GM12878 (cell line): ENCODE results near the gene SCTR. TPM values are rescaled to one million over a fixed set of nuclear protein-coding genes. Genes with fewer than 3 reads are reported as not detected.

Experiments used
- ATAC-seq: fragments of 200-7000 bp; cut with Tn5 transposase; 3 replicates; pipeline ENCODE4 v1.9.1; 2020; ENCODE audit warnings: mild to moderate bottlenecking, moderate library complexity
- BruUV-seq: library from RNA; stranded (reverse); fragments of 400-500 nt; replicated peaks from 2 replicates; lab custom pipeline; 2021; lab: Mats Ljungman, UMichigan
- CTCF ChIA-PET: fragments of 300-600 bp; sonication (Branson Sonifier 250); formaldehyde crosslinking; extraction: SDS; loops from one replicate; lab custom pipeline; 2021; ENCODE audit warnings: inconsistent platforms; lab: Yijun Ruan, JAX
- POLR2A ChIA-PET: fragments of 350-600 bp; formaldehyde crosslinking; extraction: SDS; loops from one replicate; lab custom pipeline; 2021; ENCODE audit warnings: inconsistent platforms; lab: Charles Lee
- RAD21 ChIA-PET: fragments of 300-600 bp; sonication (Branson Sonifier 250); formaldehyde crosslinking; loops from one replicate; lab custom pipeline; 2023; ENCODE audit warnings: antibody characterized with exemption; ENCODE audit not compliant: unreplicated experiment; lab: Charles Lee
- SMC1A ChIA-PET: fragments of 300-600 bp; sonication (Branson Sonifier 250); formaldehyde crosslinking; loops from one replicate; lab custom pipeline; 2023; ENCODE audit not compliant: unreplicated experiment, uncharacterized antibody; lab: Charles Lee
- DNase-seq: peaks from one replicate; pipeline ENCODE4 v3.0.0-alpha.2; 2011; ENCODE audit warnings: low read depth, low spot score
- FAIRE-seq: peaks from 3 replicates; lab custom pipeline; 2011; peaks lifted over from hg19 to GRCh38; lab: Jason Lieb, UNC
- H2AFZ ChIP-seq: 2 replicates; pipeline ENCODE4 v1.6.0; 2011; ENCODE audit warnings: low read depth, low read length, control low read depth; ENCODE audit not compliant: control insufficient read depth
- H3K27ac ChIP-seq: 2 replicates; pipeline ENCODE4 v1.5.1; 2011; ENCODE audit warnings: control low read depth; ENCODE audit not compliant: control insufficient read depth, insufficient read depth
- H3K27me3 ChIP-seq, 2 experiments: replicated peaks in 1 of 2; 2 replicates each; pipeline versions ENCODE4 v1.6.0 to v1.6.1; 2011; ENCODE audit warnings: low read length in 1 of 2; ENCODE audit not compliant: control insufficient read depth in 2 of 2, insufficient read depth in 2 of 2
- H3K36me3 ChIP-seq, 2 experiments: 2 replicates each; pipeline ENCODE4 v1.5.1; 2011; ENCODE audit warnings: low read length in 1 of 2; ENCODE audit not compliant: control insufficient read depth in 2 of 2, insufficient read depth in 2 of 2
- H3K4me1 ChIP-seq: 2 replicates; pipeline ENCODE4 v1.6.1; 2011; ENCODE audit warnings: mild to moderate bottlenecking, low read length, moderate library complexity, mixed read lengths; ENCODE audit not compliant: control insufficient read depth, insufficient read depth
- H3K4me2 ChIP-seq: 2 replicates; pipeline ENCODE4 v1.6.0; 2011; ENCODE audit warnings: control low read depth; ENCODE audit not compliant: control insufficient read depth, insufficient read depth
- H3K4me3 ChIP-seq: fragments of 200-600 bp; sonication (generic); 2 replicates; pipeline ENCODE4 v1.5.1; 2016
- H3K79me2 ChIP-seq: 2 replicates; pipeline ENCODE4 v1.6.0; 2011; ENCODE audit warnings: low read length; ENCODE audit not compliant: control insufficient read depth, insufficient read depth
- H3K9ac ChIP-seq: 2 replicates; pipeline ENCODE4 v1.8.0; 2011; ENCODE audit warnings: low read length, control low read depth, mixed read lengths; ENCODE audit not compliant: control insufficient read depth, insufficient read depth
- H3K9me3 ChIP-seq: replicated peaks from 3 replicates; pipeline ENCODE4 v1.5.1; 2011; ENCODE audit warnings: mild to moderate bottlenecking, low read length; ENCODE audit not compliant: control insufficient read depth, insufficient read depth
- H4K20me1 ChIP-seq: 2 replicates; pipeline ENCODE4 v1.6.0; 2011; ENCODE audit not compliant: control insufficient read depth, insufficient read depth
- BHLHE40 ChIP-seq, 2 experiments: fragments of 450-650 bp in 1 of 2; IDR thresholded peaks; 2 replicates each; pipeline ENCODE4 v1.6.1; 2011 to 2017; ENCODE audit warnings: low read depth in 2 of 2, borderline replicate concordance in 1 of 2, improper control_type of control experiment in 1 of 2, low read length in 1 of 2, mild to moderate bottlenecking in 1 of 2
- CBFB ChIP-seq: IDR thresholded peaks from 2 replicates; pipeline ENCODE4 v1.6.1; 2016; ENCODE audit warnings: antibody characterized with exemption, low read depth
- CHD2 ChIP-seq: IDR thresholded peaks from 2 replicates; pipeline ENCODE4 v1.6.1; 2011; ENCODE audit warnings: low read depth, low read length, improper control_type of control experiment, borderline replicate concordance
- IKZF1 ChIP-seq: fragments of 450-650 bp; conservative IDR thresholded peaks from 2 replicates; pipeline ENCODE4 v1.6.1; 2017; ENCODE audit warnings: antibody characterized with exemption, mild to moderate bottlenecking
- IKZF2 ChIP-seq, 2 experiments: fragments of 450-650 bp; IDR thresholded peaks; 2 replicates each; pipeline ENCODE4 v1.6.1; 2017; ENCODE audit warnings: mild to moderate bottlenecking in 2 of 2, moderate library complexity in 2 of 2
- NR2F1 ChIP-seq: fragments of 450-650 bp; conservative IDR thresholded peaks from 2 replicates; pipeline ENCODE4 v1.6.1; 2017; ENCODE audit warnings: mild to moderate bottlenecking
- PKNOX1 ChIP-seq: fragments of 450-650 bp; IDR thresholded peaks from 2 replicates; pipeline ENCODE4 v1.6.1; 2016; ENCODE audit warnings: mild to moderate bottlenecking
- RELB ChIP-seq: fragments of 450-650 bp; IDR thresholded peaks from 2 replicates; pipeline ENCODE4 v1.6.1; 2017; ENCODE audit warnings: low read depth, mild to moderate bottlenecking, moderate library complexity
- SMC3 ChIP-seq: IDR thresholded peaks from 2 replicates; pipeline ENCODE4 v1.6.1; 2011; ENCODE audit warnings: low read length, improper control_type of control experiment, borderline replicate concordance
- SPI1 ChIP-seq: IDR thresholded peaks from 2 replicates; pipeline ENCODE4 v1.6.1; 2011; ENCODE audit warnings: low read depth, mild to moderate bottlenecking, low read length, moderate library complexity, borderline replicate concordance; ENCODE audit not compliant: insufficient read depth
- TAF1 ChIP-seq: IDR thresholded peaks from 2 replicates; pipeline ENCODE4 v1.6.1; 2011; ENCODE audit warnings: mild to moderate bottlenecking, low read depth, low read length, borderline replicate concordance
- ZNF687 ChIP-seq: fragments of 450-650 bp; IDR thresholded peaks from 2 replicates; pipeline ENCODE4 v1.6.1; 2017; ENCODE audit warnings: mild to moderate bottlenecking, moderate library complexity
- ZSCAN29 ChIP-seq: fragments of 450-650 bp; IDR thresholded peaks from 2 replicates; pipeline ENCODE4 v1.6.1; 2017; ENCODE audit warnings: mild to moderate bottlenecking, moderate library complexity
- WGBS: methylation state at CpG from one replicate; pipeline ENCODE4 v1.1.6; 2016; ENCODE audit warnings: low lambda C conversion rate; ENCODE audit not compliant: insufficient replicate concordance, insufficient coverage; ENCODE audit errors: missing lambda C conversion rate; 5-methylcytosine and 5-hydroxymethylcytosine counted together
- in situ Hi-C: fragments of 300-500 bp; cut with MboI; formaldehyde crosslinking; loops from 9 replicates; pipeline ENCODE4 v1.14.3; 2018; ENCODE audit warnings: mixed read lengths
- intact Hi-C: fragments of 100-400 bp; cut with micrococcal nuclease; formaldehyde crosslinking; loops from one replicate; pipeline ENCODE4 v1.14.2; 2022; ENCODE audit not compliant: unreplicated experiment
- polyA plus RNA-seq, 11 experiments: library from polyadenylated mRNA; depleted of rRNA in 4 of 11; unstranded in 6 of 11; stranded (reverse) in 5 of 11; fragments of >200 nt; fragmentation: Nextera tagmentation in 4 of 11; fragmentation: Illumina TruSeq in 1 of 11; extraction: Ambion mirVana in 4 of 11; extraction: Trizol in 1 of 11; gene quantifications; 1 replicate in 1 of 11; 2 replicates in 10 of 11; pipeline versions ENCODE4 v1.2.1 to v1.2.3, GENCODE V29; 2011 to 2016; ENCODE audit warnings: inconsistent platforms in 2 of 11, missing spikeins in 2 of 11, low read depth in 1 of 11
- total RNA-seq, 4 experiments: library from RNA; depleted of rRNA in 3 of 4; stranded (reverse); fragments of >200 nt in 3 of 4; fragmentation: Illumina TruSeq in 1 of 4; extraction: Trizol in 1 of 4; gene quantifications; 2 replicates each; pipeline versions ENCODE4 v1.2.1 to v1.2.3, GENCODE V29; 2013 to 2021

The SCTR gene
- total and polyA plus RNA-seq, 10 of the 15 experiments (the other 5 are each of a cell fraction or from before 2014, with no cell fraction given), result 0.26 TPM; not detected in 9

- FAIRE-seq (no peak), DNase-seq (no peak), ATAC-seq (peak; percentile 41)
- SMC1A ChIA-PET, result interaction anchor here (0.5 to 7.8 kb wide), 5 partner anchors 31 to 93 kb away, joined by 3 to 62 read pairs (median 3); no protein-coding TSS in a partner anchor
- H3K4me1 ChIP-seq, result no peaks in the 10 kb centered on the region
- POLR2A ChIA-PET, result interaction anchor here (0.8 kb wide), 1 partner anchor 14 kb away, joined by 3 read pairs; no protein-coding TSS in a partner anchor
- no peaks in the 10 kb centered on the region for H3K79me2 ChIP-seq
- 29% methylated on average over 20 of the region's 20 CpGs for WGBS
- no peaks in the 10 kb centered on the region for H3K36me3 ChIP-seq
- no peaks in the 10 kb centered on the region for H3K27me3 ChIP-seq
- intact Hi-C loops, result no loop called here
- no peak overlapping the region for H2AFZ ChIP-seq
- in situ Hi-C loops, result loop anchor here (10.0 kb wide), 1 partner anchor 598 kb away; no protein-coding TSS in a partner anchor
- no peak overlapping the region for H3K4me3 ChIP-seq
- no peak overlapping the region for H3K9ac ChIP-seq
- peaks cover 2% of the 10 kb centered on the region; the same call in 1 of the 2 replicates for H4K20me1 ChIP-seq
- TF ChIP-seq NR2F1, result peak; percentile 43; the same call in 1 of the 2 replicates
- no peak for TF ChIP-seq SMC3
- TF ChIP-seq RELB, result no peak
- TF ChIP-seq CHD2, result no peak
- TF ChIP-seq IKZF2 (IDR thresholded peaks at IDR 0.05), result peak in 1 of 2 experiments; percentile 44; a peak in 2 of 4 replicates
- no peak for TF ChIP-seq BHLHE40 (IDR thresholded peaks at IDR 0.05; ENCODE audit: borderline replicate concordance in 1 of 2, low read depth in 2 of 2, low read length in 1 of 2)
- no peak for TF ChIP-seq PKNOX1
- TF ChIP-seq IKZF1, result peak; percentile 58; the same call in 1 of the 2 replicates
- no peak for TF ChIP-seq CBFB
- no peak for TF ChIP-seq TAF1
- TF ChIP-seq SPI1, result peak; percentile 47; the same call in 1 of the 2 replicates
- TF ChIP-seq ZSCAN29, result no peak
- no peak for TF ChIP-seq ZNF687
- CTCF ChIA-PET, result interaction anchor here (1.1 to 9.2 kb wide), 6 partner anchors 13 to 601 kb away, joined by 4 to 187 read pairs (median 4); no protein-coding TSS in a partner anchor
- RAD21 ChIA-PET, result no interaction called here
- H3K4me2 ChIP-seq, result no peak overlapping the region
- no TSS peak for BruUV-seq
- no peak overlapping the region for H3K27ac ChIP-seq
- no peaks in the 10 kb centered on the region for H3K9me3 ChIP-seq
These were observed 41.5 kb downstream of the SCTR start for GRCh38 chr2:119482481-119483394.
